Panc1 (cell line): ENCODE results near the gene GAL.
"Not testable (repeated sequence)": the region's sequence is repeated elsewhere in the genome, so short reads cannot be mapped to it uniquely, and the experiment has no call there.

ENCODE experiments used
- CTCF ChIP-seq: fragments of 450-650 bp; IDR thresholded peaks from 2 replicates; pipeline ENCODE4 v1.5.1; 2017; ENCODE audit warnings: mild to moderate bottlenecking
- SIN3A ChIP-seq: IDR thresholded peaks from 2 replicates; pipeline ENCODE4 v1.6.1; 2012; ENCODE audit warnings: low read depth, mild to moderate bottlenecking, low read length, moderate library complexity, borderline replicate concordance; ENCODE audit not compliant: insufficient read depth

- not testable (repeated sequence) for TF ChIP-seq CTCF, SIN3A
These were observed 48.5 kb upstream of the GAL start for GRCh38 chr11:68635883-68636282.
